HG03521 (cell line): ENCODE measurements around the gene QSOX1.
A peak's percentile ranks its signal among the peaks of the same experiment; 100 is the strongest.
"Not testable (repeated sequence)": the region's sequence is repeated elsewhere in the genome, so short reads cannot be mapped to it uniquely, and the experiment has no call there.

Source experiments
- ATAC-seq: cut with Tn5 transposase; IDR thresholded peaks from one replicate; pipeline ENCODE4 v1.9.1; 2021; ENCODE audit warnings: mild to moderate bottlenecking, moderate library complexity; ENCODE audit not compliant: unreplicated experiment

Gene QSOX1

GRCh38 chr1:180154325-180155181 lies at the start of gene QSOX1:
Gene QSOX1 (plus strand): TSS chr1:180154869. CDS start chr1:180154908, 39 bp downstream.
- peak; percentile 89 for ATAC-seq

GRCh38 chr1:180112091-180112490 lies 42.6 kb upstream of the QSOX1 start:
- no peak for ATAC-seq

GRCh38 chr1:180112984-180113647 lies 41.6 kb upstream of the QSOX1 start:
- ATAC-seq, result no peak

- no peak for ATAC-seq
Measured at GRCh38 chr1:180114396-180114945, 40.2 kb upstream of the QSOX1 start.

GRCh38 chr1:180116964-180117763 lies 37.5 kb upstream of the QSOX1 start:
- ATAC-seq, result no peak

DNA sequence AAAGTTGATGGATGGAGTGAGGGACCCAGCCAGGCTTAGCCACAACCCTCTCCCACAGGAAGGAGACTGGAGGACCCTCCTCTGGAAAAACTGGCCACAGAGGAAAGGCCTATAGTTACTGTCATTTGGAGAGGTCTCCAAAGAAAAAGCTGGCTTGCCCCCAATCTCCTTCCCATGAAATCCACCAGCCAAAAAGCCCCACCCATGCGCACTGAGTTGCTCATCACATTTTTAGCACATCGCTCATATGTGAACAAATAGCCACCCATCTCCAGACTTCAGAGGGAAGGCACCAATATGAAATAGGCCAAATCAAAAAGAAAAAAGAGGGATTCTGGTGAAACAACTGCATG lies 36.9 kb upstream of the QSOX1 start:
- ATAC-seq, result no peak

GRCh38 chr1:180119837-180120236 lies 34.8 kb upstream of the QSOX1 start:
- no peak for ATAC-seq

DNA sequence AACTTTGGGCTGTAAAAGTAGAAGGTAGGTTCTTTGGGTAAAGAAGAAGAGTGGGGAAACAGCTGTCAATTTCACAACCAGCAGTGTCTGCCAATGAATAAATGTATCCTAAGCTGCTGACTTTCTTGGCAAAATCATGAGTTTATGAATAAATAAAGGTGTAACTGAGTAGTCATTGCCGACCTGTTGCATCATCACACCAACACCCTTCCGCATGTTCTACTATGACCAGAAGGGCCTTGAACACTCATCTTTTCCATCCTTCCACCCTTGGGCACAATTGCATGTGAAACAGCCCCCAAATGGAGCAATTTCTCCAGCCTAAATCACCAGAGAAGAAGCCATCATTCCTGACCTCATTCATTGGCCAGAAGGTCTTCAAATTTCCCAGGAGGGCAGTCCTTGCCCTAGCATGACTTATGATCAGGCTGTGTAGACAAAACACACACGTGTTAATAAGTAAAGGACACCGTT lies 31.2 kb upstream of the QSOX1 start:
- no peak for ATAC-seq

DNA sequence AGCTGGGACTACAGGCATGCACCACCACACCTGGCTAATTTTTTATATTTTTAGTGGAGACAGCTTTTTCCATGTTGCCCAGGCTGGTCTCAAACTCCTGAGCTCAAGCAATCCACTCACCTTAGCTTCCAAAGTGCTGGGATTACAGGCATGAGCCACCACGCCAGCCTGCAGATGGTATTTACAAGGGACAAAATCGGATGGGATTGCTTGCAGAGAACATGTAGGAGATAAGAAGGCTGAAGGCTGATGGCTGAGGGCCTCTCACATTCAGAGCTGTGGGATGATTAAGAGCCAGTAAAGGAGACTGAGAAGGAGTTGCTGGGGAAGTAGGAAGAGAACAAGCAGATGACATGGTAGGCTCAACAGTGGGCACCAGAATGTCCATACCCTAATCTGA lies 24.0 kb upstream of the QSOX1 start:
- no peak for ATAC-seq

GRCh38 chr1:180131510-180131909 lies 23.2 kb upstream of the QSOX1 start:
- no peak for ATAC-seq

- no peak for ATAC-seq
Measured at GRCh38 chr1:180133193-180133592, 21.5 kb upstream of the QSOX1 start.

GRCh38 chr1:180133688-180134087 lies 21.0 kb upstream of the QSOX1 start:
- not testable (repeated sequence) for ATAC-seq

GRCh38 chr1:180135535-180135934 lies 19.1 kb upstream of the QSOX1 start:
- no peak for ATAC-seq

- no peak for ATAC-seq
Measured at GRCh38 chr1:180136331-180136967, 18.2 kb upstream of the QSOX1 start.

DNA sequence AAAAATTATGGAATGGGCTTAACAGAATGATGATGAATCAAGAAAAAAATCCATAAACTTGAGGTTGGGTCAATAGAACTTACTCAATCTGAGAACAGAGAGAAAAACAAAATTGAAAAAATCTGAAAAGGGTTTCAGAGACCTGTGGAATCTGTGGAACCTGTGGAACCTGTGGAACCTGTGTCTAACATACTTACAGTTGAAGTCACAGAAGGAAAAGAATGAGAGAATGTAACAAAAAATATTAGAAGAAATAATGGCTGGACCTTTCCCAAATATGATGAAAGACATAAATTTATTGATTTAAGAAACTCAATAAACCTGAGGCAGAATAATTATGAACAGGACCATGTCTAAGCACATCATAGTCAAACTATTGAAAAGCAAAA lies 17.7 kb upstream of the QSOX1 start:
- no peak for ATAC-seq

GRCh38 chr1:180137776-180138175 lies 16.9 kb upstream of the QSOX1 start:
- ATAC-seq, result no peak

DNA sequence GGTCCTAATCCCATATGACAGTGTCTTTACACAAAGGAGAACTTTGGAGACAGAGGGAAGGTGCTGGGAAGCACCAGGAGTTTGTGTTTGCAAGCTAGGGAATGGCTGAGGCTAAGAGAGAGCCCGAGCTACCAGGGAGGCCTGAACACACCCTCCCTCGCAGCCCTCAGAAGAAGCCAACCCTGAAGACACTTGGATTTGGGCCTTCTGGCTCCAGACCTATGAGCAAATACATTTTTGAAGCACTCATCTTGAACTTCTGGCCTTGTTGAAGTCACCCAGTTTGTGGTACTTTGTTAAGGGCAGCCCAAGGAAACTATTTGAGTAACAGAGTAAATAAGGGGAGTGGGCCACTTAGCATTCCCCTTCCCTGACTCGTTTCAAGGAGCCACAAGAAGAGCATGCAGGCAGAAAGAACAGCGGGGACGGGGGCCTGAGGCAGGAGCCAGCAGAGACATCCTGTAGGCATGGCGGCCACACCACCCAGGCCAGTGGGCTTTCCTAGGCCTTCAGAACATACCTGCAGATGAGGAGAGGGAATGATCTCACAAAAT lies 13.2 kb upstream of the QSOX1 start:
- ATAC-seq, result no peak

DNA sequence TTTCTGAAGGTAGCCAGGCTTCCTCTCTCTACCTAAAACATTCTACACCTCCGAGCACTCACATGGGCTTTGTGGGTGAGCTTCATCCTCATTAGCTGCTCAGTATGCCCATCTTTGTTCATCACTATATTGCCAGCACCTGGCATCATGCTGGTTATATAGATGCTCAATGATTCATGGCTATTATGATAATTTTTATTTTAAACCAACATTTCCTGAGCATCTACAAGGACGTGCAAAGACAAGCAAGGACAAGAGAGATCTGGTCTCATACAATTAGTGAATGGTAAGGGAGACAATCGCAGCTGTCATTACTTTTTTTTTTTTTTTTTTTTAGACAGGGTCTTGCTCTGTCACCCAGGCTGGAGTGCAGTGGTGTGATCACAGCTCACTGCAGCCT lies 11.3 kb upstream of the QSOX1 start:
- ATAC-seq, result no peak

DNA sequence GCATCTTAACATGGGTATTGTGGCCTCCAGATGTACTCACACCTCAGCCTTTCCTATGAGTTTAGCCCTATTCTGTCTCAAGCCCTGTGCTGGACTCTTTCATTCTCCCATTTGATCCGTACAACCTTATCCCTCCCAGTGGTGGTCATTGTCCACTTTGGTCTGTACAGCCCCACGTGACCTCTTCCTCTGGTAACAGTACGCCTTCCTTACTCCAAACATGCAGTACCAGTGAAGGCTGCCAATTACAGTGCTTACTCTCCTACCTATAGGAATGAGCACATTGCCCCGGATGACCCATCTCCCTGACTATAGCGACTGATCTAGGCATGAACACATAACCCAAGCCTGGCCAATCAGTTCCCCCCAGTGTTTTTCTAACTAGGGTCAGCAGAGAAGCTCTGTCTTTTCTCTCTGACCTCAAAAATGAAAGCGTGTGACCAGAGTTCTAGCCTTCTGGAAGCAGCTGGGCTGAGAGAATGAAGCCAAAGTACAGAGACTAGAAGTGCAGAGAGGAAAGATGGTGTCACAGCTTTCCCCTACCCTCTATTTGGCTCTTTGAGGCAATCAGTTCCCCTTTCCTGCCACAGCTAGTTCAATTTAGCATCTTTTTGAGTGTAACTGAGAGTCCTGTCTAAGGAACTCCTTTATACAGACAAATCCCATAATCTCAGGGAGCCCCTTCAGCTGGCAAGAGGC lies 9.9 kb upstream of the QSOX1 start:
- ATAC-seq, result no peak

DNA sequence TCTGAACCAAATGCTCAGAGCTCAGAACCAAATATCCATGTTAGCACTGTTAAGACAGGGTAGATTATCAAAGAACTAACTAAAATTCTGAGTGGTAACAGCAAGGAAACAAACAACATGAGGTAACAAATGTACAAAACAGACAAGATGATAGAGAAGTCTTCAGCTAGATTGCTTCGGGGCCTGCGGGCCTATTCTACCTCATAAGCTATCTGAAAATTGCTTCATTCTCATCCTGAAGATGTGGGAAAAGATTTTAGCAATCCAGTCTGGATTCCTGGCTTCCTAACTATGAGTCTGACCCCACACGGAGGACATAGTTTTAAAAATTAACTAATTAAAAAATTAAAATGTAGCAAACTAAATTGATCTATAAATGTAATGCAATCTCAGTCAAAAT lies 9.2 kb upstream of the QSOX1 start:
- no peak for ATAC-seq
